HG03575 (cell line): ENCODE results near the gene AFAP1.

Source experiments
- ATAC-seq: cut with Tn5 transposase; IDR thresholded peaks from one replicate; pipeline ENCODE4 v1.9.1; 2021; ENCODE audit not compliant: unreplicated experiment, insufficient number of reproducible peaks, low FRiP score; ENCODE audit errors: extremely low read depth

The AFAP1 gene

DNA sequence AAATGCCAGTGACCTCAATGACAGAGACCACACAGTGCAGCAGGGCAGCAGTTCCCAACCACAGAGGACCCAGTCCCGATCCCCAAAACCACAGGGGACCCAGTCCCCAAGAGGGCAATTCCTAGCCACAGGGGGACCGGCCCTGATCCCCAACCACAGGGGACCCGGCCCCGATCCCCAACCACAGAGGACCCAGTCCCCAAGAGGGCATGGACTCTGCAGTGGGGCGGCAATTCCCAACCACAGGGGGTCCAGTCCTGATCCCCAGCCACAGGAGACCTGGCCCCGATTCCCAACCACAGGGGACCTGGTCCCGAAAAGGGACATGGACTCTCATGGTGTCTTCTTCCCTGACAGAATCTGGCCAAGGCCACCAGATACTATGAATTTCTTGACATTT is 136.3 kb downstream of the AFAP1 start:
- ATAC-seq = no peak

DNA sequence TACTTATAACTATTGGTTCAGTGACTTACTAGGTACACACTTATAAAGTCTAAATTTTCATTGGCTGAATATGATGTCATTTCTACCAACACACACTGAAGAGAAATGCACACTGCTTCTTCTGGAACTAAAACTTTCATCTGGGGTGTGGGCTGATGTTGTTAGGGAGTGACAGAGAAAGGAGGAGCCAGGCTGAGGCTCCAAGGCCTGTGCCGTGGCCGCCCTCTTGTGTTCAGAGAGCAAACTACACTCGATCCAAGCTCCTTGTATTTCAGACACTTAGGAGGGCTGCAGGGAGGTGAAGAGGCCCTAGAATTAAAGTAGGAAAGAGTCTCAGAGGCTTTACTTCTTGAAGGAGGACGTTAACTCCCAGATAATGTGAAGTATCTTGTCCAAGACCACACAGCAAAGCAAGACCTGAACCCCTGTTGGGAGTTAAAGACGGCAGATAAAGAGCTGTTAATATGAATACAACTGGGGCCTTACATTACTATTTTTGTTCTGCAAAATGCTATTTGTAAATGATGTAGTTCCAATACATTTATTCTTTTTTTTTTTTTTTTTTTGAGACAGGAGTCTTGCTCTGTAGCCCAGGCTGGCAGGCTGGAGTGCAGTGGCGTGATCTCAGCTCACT is 137.5 kb downstream of the AFAP1 start:
- no peak for ATAC-seq

DNA sequence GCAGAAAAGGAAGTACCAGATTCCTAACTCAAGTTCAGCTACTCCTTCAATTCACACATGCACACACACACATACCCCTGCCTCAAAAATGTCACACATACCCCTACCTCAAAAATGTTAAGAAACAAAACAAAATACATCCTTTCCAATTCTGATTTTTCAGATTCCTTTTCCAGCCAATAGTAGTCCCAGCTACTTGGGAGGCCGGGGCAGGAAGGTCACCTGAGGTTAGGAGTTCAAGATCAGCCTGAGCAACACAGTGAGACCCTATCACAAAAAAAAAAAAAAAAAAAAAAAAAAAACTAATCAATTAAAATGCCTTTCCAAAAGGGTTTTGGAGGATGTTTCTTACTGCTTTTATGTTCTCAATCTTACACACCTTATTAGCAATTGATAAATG is 138.0 kb downstream of the AFAP1 start:
- no peak for ATAC-seq

DNA sequence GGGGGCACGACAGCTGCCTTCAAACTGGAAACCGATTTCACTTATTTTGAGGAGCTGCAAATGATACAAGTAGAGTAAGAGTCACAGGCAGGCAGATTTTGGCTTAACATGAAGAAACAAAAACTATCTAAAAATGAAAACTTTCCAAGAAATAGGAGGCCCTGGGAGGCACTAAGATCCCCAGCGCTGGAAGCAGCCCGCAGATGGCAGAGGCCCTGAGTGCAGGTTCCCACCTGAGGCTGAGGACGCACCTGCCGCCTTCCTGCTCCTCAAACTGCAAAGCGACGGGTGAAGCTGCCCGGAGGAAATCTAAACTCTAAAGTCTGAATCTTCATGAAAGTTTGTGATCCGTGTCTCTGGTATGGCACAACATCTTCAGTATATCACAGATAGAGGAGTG is 138.7 kb downstream of the AFAP1 start:
- ATAC-seq = no peak

DNA sequence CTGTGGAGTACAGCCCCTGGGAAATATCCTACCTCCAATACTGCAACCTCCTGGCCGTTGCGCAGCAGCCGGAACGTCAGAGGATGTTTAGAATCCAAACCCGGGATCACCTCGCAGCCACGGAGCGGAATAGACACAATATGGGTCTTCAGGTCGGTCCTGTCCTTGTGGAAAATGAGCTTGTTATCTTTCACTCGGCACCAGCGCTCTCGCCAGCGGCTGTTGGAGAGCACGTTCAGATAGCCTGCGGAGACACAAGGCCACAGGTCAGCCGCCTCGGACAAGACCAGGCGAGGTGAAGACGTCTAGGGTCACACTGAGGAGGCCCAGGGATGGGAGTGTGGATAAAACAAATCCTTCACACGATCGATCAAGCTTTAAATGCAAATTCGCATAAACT is 139.3 kb downstream of the AFAP1 start:
- ATAC-seq = no peak

DNA sequence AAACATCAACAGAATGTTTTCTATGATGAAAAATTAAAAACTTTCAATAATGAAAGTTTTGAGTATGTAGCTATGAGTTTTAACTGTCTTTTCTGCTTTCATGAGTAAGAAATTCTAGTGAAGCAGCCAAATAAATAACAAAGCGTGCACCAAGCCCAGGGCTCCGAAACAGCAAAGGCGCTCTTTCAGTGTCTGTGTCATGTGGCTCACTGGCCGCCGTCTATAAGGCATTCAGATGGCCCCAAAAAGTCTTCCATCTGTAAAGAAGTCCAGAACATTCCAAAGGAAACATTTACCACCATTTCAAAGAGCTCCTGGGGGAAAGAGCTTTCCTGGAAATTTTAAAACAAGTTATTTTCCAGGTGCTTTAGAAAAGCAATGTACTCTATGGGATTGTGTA is 139.9 kb downstream of the AFAP1 start:
- ATAC-seq = no peak

DNA sequence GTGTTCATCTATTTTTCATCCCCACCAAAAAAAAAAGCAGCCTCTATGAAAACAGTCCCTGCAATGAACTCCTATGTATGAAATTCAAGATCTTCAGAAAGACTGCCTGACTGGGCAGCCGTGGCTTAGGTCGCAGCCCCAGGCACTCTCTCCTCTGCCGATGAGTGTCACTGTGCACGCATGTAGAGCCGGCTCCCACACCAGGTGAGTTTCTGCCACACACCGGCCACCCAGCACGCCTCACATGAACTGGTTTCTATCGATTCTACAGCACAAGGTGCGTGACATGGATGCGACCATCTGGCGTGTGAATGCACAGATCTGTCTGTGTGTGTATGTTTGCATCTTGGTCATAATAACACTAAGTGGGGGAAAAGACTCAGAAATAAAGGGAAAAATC is 140.4 kb downstream of the AFAP1 start:
- ATAC-seq = no peak

DNA sequence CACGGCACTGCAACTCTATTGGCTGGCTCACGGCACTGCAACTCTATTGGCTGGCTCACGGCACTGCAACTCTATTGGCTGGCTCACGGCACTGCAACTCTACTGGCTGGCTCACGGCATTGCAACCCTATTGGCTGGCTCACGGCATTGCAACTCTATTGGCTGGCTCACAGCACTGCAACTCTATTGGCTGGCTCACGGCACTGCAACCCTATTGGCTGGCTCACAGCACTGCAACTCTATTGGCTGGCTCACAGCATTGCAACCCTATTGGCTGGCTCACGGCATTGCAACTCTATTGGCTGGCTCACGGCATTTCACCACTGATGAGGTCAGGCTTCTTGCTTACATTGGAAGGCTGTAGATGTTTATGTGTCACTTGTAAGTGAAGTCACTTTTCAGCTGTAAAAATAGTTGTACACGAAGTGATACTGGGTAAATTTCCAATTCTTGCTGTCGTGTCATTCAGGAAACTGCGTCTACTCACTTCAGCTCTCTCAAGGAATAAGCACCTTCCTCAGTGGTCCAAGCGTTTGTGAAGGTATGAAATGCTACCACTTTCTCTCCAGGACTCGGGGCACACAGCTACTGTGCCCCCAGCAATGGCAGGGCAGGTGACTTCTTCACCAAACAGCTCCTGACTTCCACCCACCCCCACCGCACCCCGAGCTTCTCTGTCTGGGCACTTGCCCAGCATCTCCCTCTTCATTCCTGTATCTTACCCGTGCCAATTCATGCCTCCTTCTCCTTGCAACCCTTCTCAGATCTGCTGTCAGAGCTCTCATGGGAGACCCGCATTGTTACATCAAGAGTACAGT is 141.3 kb downstream of the AFAP1 start:
- ATAC-seq = no peak

DNA sequence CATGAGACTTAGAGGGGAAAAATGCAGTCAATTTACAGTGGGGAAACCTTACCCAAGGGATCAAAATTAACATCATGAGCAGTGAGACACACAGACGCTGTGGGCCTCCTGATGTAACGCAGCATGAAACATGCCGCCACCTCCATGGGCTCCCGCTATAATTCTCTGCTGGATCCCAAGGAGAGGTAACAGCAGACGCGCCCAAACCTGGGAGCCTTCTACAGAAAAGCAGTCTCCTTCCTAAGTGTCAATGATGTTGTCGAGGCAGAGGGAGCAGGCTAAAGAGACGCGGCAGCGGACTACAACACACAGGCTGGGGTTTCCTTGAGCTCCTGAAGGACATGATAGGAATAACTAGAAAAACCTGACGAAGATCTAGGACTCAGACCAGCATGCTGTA is 142.3 kb downstream of the AFAP1 start:
- ATAC-seq = no peak

DNA sequence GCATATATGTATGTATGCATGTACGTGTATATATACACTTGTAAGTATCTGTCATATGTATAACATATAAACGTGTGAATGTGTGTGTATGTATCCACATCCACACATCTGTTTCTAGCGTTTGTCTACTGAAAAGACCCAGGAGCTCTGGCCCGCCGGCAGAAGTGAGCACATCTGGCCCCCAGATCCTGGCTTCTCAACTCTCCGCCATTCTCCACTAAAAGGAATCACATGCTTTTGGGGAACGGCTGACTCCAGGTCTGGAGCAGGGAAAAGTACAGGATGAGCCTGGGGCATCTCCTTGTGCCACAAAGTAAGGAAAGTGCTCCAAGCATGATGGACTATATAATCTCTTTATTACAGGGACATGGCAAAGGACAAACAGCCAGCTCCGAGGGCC is 143.7 kb downstream of the AFAP1 start:
- ATAC-seq = no peak

DNA sequence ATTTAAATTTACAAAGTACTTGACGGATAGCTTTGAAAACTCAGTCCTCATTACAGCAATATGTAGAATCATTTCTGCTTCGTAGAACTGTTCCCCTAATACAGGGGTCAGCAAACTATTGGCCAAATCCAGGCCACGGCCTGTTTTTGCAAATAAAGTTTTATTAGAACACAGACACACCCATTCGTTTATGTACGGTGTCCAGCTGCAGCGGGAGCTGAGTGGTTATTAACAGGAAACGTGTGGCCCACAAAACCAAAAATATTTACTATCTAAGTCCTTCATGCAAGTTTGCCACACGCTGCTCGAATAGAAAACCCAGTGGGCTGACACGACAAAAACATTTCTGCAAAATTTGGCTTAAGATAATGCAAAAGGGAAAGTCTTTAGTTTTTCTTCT is 146.5 kb downstream of the AFAP1 start:
- no peak for ATAC-seq

DNA sequence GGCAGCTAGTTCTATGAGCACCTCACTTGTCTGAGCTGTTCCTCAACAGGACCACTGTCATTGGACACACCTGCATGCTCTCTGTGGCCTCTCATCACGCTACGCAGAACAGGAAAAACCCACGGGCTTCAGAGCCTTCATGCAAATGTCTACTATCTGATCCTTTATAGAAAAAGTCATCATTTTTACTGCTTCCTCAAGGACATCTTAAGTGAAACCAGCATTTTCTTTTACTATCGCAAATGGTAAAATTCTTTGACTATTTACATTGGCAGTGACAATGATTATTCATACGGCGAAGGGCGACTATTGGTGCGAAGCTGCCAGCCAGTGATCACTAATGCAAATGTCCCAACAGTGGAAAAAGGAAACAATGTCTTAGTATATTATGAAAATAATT is 147.0 kb downstream of the AFAP1 start:
- ATAC-seq = no peak

DNA sequence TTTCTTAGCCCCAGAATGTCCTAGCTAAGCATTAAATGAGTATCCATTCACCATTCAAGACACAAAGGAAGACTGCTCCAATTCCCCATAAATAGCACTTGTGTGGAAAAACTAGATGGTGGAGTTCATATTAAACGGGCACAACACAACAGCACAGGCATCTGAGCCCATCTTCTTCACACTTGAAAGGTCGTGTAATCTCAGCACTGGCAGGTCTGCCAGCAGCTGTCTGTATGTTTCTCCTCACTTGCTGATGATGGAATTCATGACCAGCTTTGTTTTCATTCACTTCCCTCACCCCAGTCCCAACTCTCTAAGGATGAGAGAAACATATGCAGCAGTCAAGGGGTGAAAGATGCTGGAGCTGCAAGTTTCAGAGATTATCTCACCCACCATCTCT is 148.7 kb downstream of the AFAP1 start:
- no peak for ATAC-seq

DNA sequence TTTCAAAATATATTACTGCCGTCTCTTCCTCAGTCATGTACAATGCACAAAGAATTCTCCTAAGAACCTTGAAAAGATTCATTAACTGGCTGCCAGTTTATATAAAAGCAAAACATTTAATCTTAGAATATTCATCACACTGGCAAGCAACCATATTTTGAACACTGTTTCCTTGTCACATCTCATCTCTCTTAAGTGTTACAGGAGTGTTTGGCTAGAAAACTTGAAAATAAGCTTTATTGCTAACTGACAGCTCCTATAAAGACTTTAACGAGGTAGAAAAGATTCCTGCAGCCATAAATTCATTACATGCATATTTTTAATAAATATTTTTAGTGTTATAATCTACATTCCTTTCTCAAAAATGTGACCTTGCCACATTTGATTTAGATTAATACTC is 149.6 kb downstream of the AFAP1 start:
- ATAC-seq = no peak

DNA sequence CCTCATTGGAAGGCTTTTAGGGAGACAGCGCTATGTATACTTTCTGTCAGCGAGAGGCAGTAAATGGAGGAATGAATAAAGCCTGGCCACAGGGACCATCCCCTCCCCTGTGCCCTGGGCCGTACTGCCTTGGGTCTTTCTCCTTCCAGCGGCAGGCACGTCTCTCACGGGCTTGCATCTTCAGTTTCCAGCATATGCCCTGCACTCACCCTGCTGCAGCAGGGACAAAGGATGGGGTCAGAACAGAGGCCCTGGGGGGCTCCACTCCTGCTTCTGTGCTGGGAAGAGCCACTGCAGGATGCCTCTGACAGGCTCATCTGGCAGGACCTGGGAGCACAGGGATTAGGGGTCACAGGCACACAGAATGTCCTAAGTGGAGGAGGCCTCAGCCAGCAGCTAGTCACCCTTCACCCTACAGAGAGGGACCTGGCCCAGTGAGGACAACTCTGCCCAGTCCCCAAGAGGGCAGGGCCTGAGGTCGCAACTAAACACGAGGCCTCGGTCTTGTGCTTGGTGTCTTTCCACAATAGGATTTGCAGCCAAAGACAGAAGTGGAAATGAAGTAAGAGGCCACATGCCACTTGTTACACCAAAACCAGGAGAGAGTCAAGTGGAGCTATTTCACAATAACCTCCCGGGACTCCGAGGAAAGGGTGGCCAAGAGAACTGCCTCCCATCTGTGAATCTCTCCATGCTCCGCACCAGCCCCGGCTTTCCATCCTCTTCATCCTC is 150.8 kb downstream of the AFAP1 start:
- ATAC-seq = no peak

DNA sequence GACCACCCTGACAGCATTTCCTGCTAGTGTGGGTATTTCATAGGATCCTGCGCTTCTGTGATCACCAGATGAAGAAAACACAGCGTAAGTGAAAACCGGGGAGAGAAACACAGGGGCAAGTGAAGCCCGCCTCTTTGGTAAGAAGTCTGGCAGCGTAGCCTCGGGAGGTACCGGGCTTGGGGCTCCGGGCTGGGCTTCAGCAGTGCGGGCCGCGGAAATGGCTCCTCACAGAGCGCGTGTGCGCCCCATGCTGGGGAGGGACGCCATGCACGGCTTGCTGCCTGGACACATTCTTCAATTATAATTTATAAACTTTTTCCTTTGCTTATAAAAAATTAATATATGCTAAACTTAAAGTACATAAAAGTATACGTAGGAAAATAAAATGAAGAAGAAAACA is 151.5 kb downstream of the AFAP1 start:
- ATAC-seq = no peak

DNA sequence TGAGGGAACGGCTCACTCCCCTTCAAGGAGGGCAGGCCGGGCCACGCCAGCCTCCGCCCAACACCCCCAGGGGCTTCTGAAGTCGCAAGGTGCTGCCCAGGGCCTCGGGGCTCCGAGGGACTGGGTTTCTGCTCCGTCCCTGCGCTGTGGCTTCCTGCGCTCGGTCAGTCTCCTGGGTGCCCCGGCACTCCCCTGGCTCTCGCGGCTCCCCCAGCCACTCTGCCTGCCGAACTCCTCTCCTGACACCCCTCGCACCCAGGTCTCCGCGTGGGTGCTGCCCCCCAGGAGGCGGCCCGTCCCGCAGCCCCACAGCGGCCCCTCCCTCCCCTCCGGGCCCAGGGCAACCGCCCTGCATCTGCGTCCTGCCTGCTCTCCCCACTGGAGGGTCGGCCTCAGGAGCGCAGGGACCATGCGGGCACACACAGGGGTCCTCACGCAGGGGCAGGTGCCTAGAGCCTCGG is 151.9 kb downstream of the AFAP1 start:
- ATAC-seq = no peak

DNA sequence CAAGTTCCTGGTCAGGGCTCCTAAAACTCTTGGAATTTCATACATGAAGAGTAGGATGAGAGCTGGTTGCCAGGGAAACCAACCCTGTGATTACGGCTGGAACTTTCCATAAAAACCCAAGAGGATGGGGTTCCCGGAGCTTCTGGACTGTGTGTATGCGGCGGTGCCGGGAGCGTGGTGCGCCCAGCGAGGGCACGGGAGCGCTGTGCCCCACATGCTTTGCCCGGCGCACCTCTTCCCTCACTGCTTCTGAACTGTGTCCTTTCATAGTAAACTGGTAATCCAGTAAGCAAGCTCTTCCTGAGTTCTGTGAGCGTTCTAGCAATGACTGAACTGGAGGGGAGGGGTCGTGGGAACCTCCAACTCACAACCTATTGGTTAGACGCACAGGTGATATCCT is 152.6 kb downstream of the AFAP1 start:
- no peak for ATAC-seq

DNA sequence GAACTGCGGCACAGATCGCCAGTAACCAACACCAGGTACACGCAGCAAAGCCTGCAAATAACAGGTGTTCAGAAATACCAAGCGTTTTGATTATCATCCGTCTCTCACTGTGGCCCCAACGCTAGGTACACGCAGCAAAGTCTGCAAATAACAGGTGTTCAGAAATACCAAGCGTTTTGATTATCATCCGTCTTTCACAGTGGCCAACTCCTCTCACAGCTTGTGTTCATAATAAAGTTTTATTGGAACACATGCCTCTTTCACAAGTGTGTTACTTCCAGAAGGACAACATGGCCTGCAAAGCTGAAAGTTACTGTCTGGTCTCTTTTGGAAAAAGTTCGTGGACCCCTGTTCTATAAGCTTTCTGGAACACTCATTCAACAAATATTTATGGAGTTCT is 153.1 kb downstream of the AFAP1 start:
- ATAC-seq = no peak

DNA sequence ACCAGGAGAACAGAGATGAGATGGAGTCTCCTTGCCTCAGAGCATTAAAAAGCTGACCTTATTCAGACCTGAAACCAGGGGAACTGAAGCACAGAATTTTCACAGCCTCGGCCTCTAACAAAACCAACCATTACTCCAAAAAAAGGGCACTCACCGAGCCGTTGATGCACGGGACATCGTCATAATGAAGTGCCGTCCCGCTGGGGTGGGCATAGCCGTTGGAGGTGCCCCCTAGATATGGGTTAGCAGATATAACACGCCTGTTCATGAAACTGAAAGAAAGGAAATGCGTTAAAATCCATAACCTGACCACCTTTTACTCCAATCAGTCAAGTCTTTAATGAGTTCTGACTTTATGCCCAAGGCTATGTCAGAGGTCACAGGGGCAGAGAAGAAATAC is 153.6 kb downstream of the AFAP1 start:
- no peak for ATAC-seq
